Measurements from ENCODE around the gene DICER1. TPM values are rescaled to one million over a fixed set of nuclear protein-coding genes. Genes with fewer than 3 reads are reported as not detected.
A peak's percentile ranks its signal among the peaks of the same experiment; 100 is the strongest.

Gene DICER1
- total and polyA plus RNA-seq, 9 of the 15 experiments (the other 6 are each of a cell fraction or from before 2014, with no cell fraction given): 2.5 to 23.2 (median 12.4) TPM

DNA sequence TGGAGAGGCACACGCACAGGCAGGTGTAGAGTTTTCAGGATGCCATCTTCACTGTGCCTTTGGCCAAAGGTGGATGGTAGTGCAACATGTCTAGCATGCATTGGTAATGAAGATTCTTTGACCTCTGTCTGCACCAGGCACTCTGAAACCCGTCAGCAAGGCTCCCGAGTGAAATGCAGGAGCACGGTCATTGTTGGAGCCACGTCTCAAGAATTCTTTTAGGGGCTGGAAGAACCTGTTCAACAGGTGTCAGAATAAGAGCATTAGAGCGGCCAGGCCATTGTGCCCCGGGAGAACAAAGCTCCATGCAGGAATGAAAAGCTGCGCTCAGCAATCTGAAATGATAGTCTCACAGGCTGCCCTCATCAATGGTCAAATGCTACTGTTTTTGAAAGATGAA is 40.2 kb upstream of the DICER1 start:
- intact Hi-C loops (cut with micrococcal nuclease) (loop anchor here (10.0 kb wide), 1 partner anchor 103 kb away; no protein-coding TSS in a partner anchor), in situ Hi-C loops (cut with MboI) (no loop called here)
- CTCF ChIA-PET (ENCODE audit: low intra/inter-chr PET ratio): no interaction called here
- H3K4me2 ChIP-seq (ENCODE audit: insufficient read depth, low read length): no peak overlapping the region
- POLR2A ChIA-PET: no interaction called here
- no peak overlapping the region for H2AFZ ChIP-seq (ENCODE audit: low read depth, low read length)
- DNase-seq (ENCODE audit: extremely low read depth in 1 of 4, low spot score in 3 of 4) (no peak), ATAC-seq (no peak), FAIRE-seq (no peak)
- H3K27me3 ChIP-seq (ENCODE audit: control insufficient read depth in 2 of 2, insufficient read depth in 2 of 2, low read length in 2 of 2): peaks cover 3 to 10% of the 10 kb centered on the region in 2 experiments; a peak in 3 of 5 replicates
- H3K9me1 ChIP-seq (ENCODE audit: control insufficient read depth, insufficient read depth, low read length): no peaks in the 10 kb centered on the region
- H3K4me1 ChIP-seq (replicated peaks in 1 of 2; ENCODE audit: control insufficient read depth in 2 of 2, insufficient read depth in 2 of 2, low read length in 2 of 2): no peaks in the 10 kb centered on the region
- H4K20me1 ChIP-seq (replicated peaks; ENCODE audit: control insufficient read depth, insufficient read depth, low read length): no peaks in the 10 kb centered on the region
- H3K9me3 ChIP-seq (replicated peaks; ENCODE audit: control insufficient read depth, insufficient read depth, low read depth, low read length): no peaks in the 10 kb centered on the region
- no peak overlapping the region for H3K27ac ChIP-seq (ENCODE audit: extremely low read depth, low read depth, low read length)
- H3K79me2 ChIP-seq (ENCODE audit: control insufficient read depth, insufficient read depth, low read length): no peaks in the 10 kb centered on the region
- no peak overlapping the region for H3K4me3 ChIP-seq
- H3K36me3 ChIP-seq (ENCODE audit: control insufficient read depth, insufficient read depth, low read length): no peaks in the 10 kb centered on the region
- H3K9ac ChIP-seq (ENCODE audit: insufficient read depth in 1 of 2, low read depth in 2 of 2, low read length in 2 of 2): no peak overlapping the region
- WGBS (ENCODE audit: insufficient coverage, low coverage, missing lambda C conversion rate): 3% methylated on average over 8 of the region's 8 CpGs
- TF ChIP-seq, protein P1, sequence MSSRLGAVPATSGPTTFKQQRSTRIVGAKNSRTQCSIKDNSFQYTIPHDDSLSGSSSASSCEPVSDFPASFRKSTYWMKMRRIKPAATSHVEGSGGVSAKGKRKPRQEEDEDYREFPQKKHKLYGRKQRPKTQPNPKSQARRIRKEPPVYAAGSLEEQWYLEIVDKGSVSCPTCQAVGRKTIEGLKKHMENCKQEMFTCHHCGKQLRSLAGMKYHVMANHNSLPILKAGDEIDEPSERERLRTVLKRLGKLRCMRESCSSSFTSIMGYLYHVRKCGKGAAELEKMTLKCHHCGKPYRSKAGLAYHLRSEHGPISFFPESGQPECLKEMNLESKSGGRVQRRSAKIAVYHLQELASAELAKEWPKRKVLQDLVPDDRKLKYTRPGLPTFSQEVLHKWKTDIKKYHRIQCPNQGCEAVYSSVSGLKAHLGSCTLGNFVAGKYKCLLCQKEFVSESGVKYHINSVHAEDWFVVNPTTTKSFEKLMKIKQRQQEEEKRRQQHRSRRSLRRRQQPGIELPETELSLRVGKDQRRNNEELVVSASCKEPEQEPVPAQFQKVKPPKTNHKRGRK (tag; IDR thresholded peaks at IDR 0.05): peak; percentile 11; the same call in 1 of the 2 replicates
- TF ChIP-seq SMC3 (conservative IDR thresholded peaks at IDR 0.05; ENCODE audit: insufficient read depth, low read depth, low read length): no peak
- BruUV-seq (replicated peaks): no TSS peak

GRCh38 chr14:95196826-95197545 is 39.7 kb upstream of the DICER1 start:
- Histone ChIP-seq H3K27me3 (ENCODE audit: control insufficient read depth in 2 of 2, insufficient read depth in 2 of 2, low read length in 2 of 2) (peaks cover 3 to 14% of the 10 kb centered on the region in 2 experiments; a peak in 3 of 5 replicates), H3K27ac (ENCODE audit: extremely low read depth, low read depth, low read length) (no peak overlapping the region), H3K4me3 (no peak overlapping the region), H3K4me1 (replicated peaks in 1 of 2; ENCODE audit: control insufficient read depth in 2 of 2, insufficient read depth in 2 of 2, low read length in 2 of 2) (no peaks in the 10 kb centered on the region), H3K9me1 (ENCODE audit: control insufficient read depth, insufficient read depth, low read length) (no peaks in the 10 kb centered on the region), H4K20me1 (replicated peaks; ENCODE audit: control insufficient read depth, insufficient read depth, low read length) (no peaks in the 10 kb centered on the region), H3K36me3 (ENCODE audit: control insufficient read depth, insufficient read depth, low read length) (no peaks in the 10 kb centered on the region), H3K9me3 (replicated peaks; ENCODE audit: control insufficient read depth, insufficient read depth, low read depth, low read length) (no peaks in the 10 kb centered on the region), H3K79me2 (ENCODE audit: control insufficient read depth, insufficient read depth, low read length) (no peaks in the 10 kb centered on the region), H3K4me2 (ENCODE audit: insufficient read depth, low read length) (no peak overlapping the region), H2AFZ (ENCODE audit: low read depth, low read length) (no peak overlapping the region), H3K9ac (ENCODE audit: insufficient read depth in 1 of 2, low read depth in 2 of 2, low read length in 2 of 2) (no peak overlapping the region)
- FAIRE-seq: no peak
- ChIA-PET POLR2A (no interaction called here), CTCF (ENCODE audit: low intra/inter-chr PET ratio) (interaction anchor here (0.8 kb wide), 1 partner anchor 508 kb away, joined by 4 read pairs; no protein-coding TSS in a partner anchor)
- DNase-seq (ENCODE audit: extremely low read depth in 1 of 4, low spot score in 3 of 4): no peak
- in situ Hi-C loops (cut with MboI): no loop called here
- no TSS peak for BruUV-seq (replicated peaks)
- intact Hi-C loops (cut with micrococcal nuclease): loop anchor here (1.0 to 10.0 kb wide), 2 partner anchors 102 to 508 kb away; no protein-coding TSS in a partner anchor
- no peak for ATAC-seq
- 50% methylated on average over 2 of the region's 2 CpGs for WGBS (ENCODE audit: insufficient coverage, low coverage, missing lambda C conversion rate)
- TF ChIP-seq MAFG (tag; conservative IDR thresholded peaks at IDR 0.05): no peak
- TF ChIP-seq, protein P2, sequence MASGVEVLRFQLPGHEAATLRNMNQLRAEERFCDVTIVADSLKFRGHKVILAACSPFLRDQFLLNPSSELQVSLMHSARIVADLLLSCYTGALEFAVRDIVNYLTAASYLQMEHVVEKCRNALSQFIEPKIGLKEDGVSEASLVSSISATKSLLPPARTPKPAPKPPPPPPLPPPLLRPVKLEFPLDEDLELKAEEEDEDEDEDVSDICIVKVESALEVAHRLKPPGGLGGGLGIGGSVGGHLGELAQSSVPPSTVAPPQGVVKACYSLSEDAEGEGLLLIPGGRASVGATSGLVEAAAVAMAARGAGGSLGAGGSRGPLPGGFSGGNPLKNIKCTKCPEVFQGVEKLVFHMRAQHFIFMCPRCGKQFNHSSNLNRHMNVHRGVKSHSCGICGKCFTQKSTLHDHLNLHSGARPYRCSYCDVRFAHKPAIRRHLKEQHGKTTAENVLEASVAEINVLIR (CRISPR knock-in tag; IDR thresholded peaks at IDR 0.05): no peak
- no peak for TF ChIP-seq RBM15 (IDR thresholded peaks at IDR 0.05; ENCODE audit: insufficient read depth, low read length)
- TF ChIP-seq SLC30A9 (CRISPR knock-in tag; IDR thresholded peaks at IDR 0.05): no peak
- no peak for TF ChIP-seq POLR2B (IDR thresholded peaks at IDR 0.05; ENCODE audit: low read depth, partially characterized antibody)
- TF ChIP-seq MED1 (CRISPR knock-in tag; IDR thresholded peaks at IDR 0.05; ENCODE audit: borderline replicate concordance): no peak
- TF ChIP-seq MCM5 (IDR thresholded peaks at IDR 0.05; ENCODE audit: low read depth): no peak
- TF ChIP-seq RBM25 (IDR thresholded peaks at IDR 0.05; ENCODE audit: low read depth, low read length, severe bottlenecking): peak; percentile 74
- TF ChIP-seq, protein P1 (tag; IDR thresholded peaks at IDR 0.05): peak; percentile 82

Data from K562 (cell line).